GM13977 (cell line): Measurements from ENCODE around the gene HDAC9.

Experiments used
- DNase-seq: peaks from one replicate; pipeline ENCODE4 v3.0.0; 2012; ENCODE audit warnings: low spot score
- in situ Hi-C: fragments of 300-500 bp; cut with MboI; formaldehyde crosslinking; loops from one replicate; pipeline ENCODE4 v1.12.0; 2022; ENCODE audit warnings: low sequenced_read_pairs, low pct_unique_long_range_greater_than_20kb, mixed read lengths, inconsistent platforms; ENCODE audit not compliant: unreplicated experiment
- TF ChIP-seq, protein P1 (sequence below): IDR thresholded peaks from 2 replicates; pipeline ENCODE4 v1.5.1; 2012; ENCODE audit warnings: mild to moderate bottlenecking, control low read depth; ENCODE audit not compliant: insufficient read depth; ENCODE audit errors: extremely low read depth, missing control alignments

Gene HDAC9

DNA sequence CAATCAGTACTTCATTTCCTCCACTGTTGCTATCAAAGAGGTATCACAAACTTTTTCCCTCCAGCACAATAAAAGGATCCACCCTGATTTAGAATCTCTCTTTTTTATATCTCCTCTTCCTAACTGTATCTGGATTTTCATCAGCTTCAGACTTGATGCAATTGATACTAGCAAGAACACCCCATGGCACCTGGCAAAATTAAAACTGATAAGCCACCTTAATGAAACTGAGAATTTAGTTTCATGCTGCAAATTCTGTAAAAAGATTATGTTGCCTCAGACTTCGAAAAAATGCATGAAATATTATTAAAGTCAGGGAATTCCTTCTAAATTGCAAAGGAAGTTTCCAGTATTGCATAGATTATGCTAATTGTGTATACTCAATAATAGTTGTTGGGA is 277.0 kb downstream of the HDAC9 start:
- DNase-seq = no peak
- in situ Hi-C loops = no loop called here
- TF ChIP-seq, protein P1, sequence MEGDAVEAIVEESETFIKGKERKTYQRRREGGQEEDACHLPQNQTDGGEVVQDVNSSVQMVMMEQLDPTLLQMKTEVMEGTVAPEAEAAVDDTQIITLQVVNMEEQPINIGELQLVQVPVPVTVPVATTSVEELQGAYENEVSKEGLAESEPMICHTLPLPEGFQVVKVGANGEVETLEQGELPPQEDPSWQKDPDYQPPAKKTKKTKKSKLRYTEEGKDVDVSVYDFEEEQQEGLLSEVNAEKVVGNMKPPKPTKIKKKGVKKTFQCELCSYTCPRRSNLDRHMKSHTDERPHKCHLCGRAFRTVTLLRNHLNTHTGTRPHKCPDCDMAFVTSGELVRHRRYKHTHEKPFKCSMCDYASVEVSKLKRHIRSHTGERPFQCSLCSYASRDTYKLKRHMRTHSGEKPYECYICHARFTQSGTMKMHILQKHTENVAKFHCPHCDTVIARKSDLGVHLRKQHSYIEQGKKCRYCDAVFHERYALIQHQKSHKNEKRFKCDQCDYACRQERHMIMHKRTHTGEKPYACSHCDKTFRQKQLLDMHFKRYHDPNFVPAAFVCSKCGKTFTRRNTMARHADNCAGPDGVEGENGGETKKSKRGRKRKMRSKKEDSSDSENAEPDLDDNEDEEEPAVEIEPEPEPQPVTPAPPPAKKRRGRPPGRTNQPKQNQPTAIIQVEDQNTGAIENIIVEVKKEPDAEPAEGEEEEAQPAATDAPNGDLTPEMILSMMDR = no peak

DNA sequence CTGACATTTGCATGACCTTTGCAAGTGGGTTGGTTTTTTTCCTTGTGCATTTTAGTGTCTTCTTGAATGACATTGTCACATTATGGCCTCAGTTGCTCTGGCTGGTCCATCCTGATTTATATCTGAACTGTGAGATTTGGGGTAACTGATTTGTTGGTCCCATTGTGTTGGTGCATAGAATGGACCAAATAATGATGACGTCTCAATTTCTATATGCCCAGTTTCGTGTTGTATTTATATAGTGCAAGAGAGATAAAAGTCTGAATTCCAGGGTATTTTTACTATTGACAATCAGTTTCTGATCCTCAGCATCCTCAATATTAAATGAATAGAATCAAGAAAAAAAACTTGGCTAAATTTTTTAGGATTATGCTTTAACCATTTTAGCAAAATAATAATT is 281.8 kb downstream of the HDAC9 start:
- in situ Hi-C loops = no loop called here
- DNase-seq = no peak
- TF ChIP-seq, protein P1 = no peak

DNA sequence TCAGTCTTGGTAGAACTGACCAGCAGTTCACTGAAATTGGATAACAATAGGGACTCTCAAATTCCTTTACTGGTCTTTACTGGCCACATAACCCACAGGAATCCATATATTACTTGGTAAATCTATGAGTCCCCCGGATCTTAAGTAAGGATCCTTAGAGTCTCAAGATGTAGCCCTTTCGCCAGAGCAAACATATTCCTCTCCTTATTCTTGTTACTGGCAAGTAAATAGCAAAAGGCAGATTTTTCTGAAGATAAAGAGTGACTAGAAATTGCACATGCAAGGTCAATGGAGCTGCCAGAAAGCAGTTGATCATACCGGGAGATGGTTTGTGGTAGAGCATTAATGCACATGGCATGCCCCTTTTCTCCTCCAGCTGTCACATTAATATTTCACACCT is 283.0 kb downstream of the HDAC9 start:
- TF ChIP-seq, protein P1 = no peak
- in situ Hi-C loops = no loop called here
- DNase-seq = no peak

DNA sequence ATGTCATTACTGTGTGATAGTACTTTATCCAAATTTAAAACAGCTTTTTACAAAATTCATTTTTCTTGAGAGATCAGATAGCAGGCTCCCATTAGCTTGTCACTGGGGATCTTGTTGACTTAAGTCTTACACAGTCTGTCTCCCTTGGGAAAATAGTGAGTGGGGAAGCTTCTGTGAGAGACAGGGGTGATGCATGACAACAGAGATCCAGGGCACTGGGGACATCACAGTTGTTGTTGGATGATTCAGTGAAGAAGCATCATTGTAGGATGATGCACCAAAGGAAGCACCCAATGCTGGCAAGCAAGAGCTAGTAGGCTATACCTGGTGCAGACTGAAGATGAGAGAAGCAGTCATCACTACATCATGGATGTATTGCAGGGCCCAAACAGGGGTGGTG is 284.7 kb downstream of the HDAC9 start:
- in situ Hi-C loops = no loop called here

DNA sequence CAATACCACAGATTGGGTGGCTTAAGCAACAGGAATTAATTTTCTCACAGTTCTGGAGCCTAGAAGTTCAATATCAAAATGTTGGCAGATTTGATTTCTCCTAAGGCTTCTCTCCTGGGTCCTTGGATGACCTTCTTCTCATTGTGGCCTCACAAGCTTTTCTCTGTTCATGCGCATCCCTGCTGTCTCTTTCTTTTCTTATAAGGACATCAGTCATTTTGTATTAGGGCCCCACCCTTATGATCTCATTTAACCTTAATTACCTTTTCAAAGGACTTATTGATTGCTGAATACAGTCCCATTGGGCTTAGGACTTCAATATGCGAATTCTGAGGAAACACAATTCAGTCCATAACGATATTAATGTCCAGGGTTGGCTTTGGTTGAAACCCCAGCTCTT is 285.4 kb downstream of the HDAC9 start:
- no peak for DNase-seq
- in situ Hi-C loops = no loop called here
- TF ChIP-seq, protein P1 = no peak

More for the DNA sequence above, 284.7 kb downstream of the HDAC9 start:
- DNase-seq = no peak
- TF ChIP-seq, protein P1 = no peak

DNA sequence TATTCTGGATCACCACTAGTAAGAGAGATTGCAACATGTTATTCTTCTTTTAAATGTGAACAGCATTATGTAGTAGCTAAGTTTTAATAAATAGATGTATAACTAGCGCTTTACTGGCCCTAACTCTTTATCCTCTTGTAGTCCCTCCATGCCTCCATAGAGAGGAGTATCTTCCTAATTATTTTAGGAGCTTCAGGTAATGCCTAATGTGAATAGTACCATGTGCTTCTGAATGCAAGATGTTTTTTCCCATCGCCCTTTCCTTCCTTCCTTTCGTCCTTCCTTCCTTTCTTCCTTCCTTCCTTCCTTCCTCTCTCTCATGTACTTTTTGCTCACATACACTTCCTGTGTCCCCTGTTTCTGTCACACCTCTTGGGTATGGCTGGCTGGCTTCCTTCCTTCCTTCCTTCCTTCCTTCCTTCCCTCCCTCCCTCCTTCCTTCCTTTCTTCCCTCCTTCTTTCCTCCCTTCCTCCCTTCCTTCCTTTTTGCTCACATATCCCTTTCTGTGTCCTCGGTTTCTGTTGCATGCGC is 290.7 kb downstream of the HDAC9 start:
- in situ Hi-C loops = no loop called here
- TF ChIP-seq, protein P1 = no peak

DNA sequence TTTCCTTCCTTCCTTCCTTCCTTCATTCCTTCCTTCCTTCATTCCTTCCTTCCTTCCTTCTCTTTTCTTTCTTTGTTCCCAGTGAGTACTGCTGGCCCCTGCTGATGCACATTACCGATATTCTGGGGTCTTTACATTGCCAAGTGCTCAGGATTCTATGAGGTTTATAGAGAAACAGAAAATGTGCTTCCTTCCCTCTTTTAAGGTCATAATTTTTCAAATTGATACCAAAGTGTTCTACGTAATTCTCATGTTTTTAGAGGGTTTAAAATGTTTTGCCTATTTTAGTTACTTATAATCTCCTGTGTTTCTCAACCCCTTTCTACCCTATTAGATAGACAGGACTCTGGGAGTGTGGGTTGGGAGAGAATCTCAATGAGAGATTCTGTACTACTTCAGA is 291.2 kb downstream of the HDAC9 start:
- TF ChIP-seq, protein P1 = no peak
- DNase-seq = no peak
- in situ Hi-C loops = no loop called here

More for the DNA sequence above, 290.7 kb downstream of the HDAC9 start:
- DNase-seq = no peak
